ENCODE measurements around the gene GSK3A. TPM values are rescaled to one million over a fixed set of nuclear protein-coding genes. Genes with fewer than 3 reads are reported as not detected.

Gene GSK3A
- total and polyA plus RNA-seq, 2 of the 4 experiments (the other 2 are of a cell fraction), result 8.1 to 43.3 TPM

DNA sequence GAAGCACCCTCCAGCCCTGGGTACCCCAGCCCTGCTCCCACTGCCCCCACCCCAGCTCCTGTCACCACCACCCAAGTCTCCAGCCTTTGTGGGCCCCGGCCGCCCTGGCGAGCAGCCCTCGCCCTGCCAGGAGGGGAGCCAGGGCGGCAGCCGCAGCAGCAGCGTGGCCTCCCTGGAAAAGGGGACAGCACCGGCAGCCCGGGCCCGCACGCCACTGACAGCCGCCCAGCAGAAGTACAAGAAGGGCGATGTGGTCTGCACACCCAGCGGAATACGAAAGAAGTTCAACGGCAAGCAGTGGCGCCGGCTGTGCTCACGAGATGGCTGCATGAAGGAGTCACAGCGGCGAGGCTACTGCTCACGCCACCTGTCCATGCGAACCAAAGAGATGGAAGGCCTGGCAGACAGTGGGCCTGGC lies 30.6 kb upstream of the GSK3A start:
- Histone ChIP-seq H4K5ac (ENCODE audit: low read depth, low read length) (no peak overlapping the region), H2AK5ac (ENCODE audit: low read depth, low read length) (no peak overlapping the region), H3K23ac (ENCODE audit: low read depth, low read length) (no peak overlapping the region), H3K4me1 (ENCODE audit: control insufficient read depth, insufficient read depth, low read length) (peaks cover 15% of the 10 kb centered on the region), H3K27ac (ENCODE audit: insufficient read depth, low read length) (no peak overlapping the region), H4K20me1 (ENCODE audit: insufficient read depth, low read length) (peaks cover 22% of the 10 kb centered on the region; the same call in 1 of the 2 replicates), H4K8ac (ENCODE audit: low read depth in 2 of 2, low read length in 2 of 2) (no peak overlapping the region), H3K9ac (ENCODE audit: low read depth, low read length) (no peak overlapping the region), H3K4ac (ENCODE audit: low read depth, low read length) (no peak overlapping the region), H3K36me3 (ENCODE audit: control insufficient read depth, insufficient read depth, low read length) (peaks cover 29% of the 10 kb centered on the region), H3K18ac (ENCODE audit: low read depth, low read length) (no peak overlapping the region), H2AK9ac (replicated peaks; ENCODE audit: low read depth, low read length, poor library complexity) (no peak overlapping the region), H2BK120ac (ENCODE audit: low read depth, low read length) (no peak overlapping the region), H3K56ac (ENCODE audit: extremely low read depth, insufficient read depth, low read length) (no peak overlapping the region), H2BK15ac (ENCODE audit: low read depth, low read length) (no peak overlapping the region), H2BK20ac (ENCODE audit: low read depth, low read length) (no peak overlapping the region), H3K4me3 (ENCODE audit: insufficient read depth, low read depth, low read length) (no peak overlapping the region), H2AFZ (replicated peaks; ENCODE audit: low read length, poor library complexity) (no peak overlapping the region), H3K27me3 (ENCODE audit: control insufficient read depth, insufficient read depth, low read length) (no peaks in the 10 kb centered on the region), H3K9me1 (ENCODE audit: insufficient read depth, low read length) (peaks cover 8% of the 10 kb centered on the region; the same call in 1 of the 2 replicates), H4K91ac (ENCODE audit: insufficient read depth, low read depth, low read length) (no peak overlapping the region), H2BK5ac (ENCODE audit: low read depth, low read length, poor library complexity, severe bottlenecking) (no peak overlapping the region), H3K4me2 (ENCODE audit: low read depth, low read length) (no peak overlapping the region), H3K14ac (replicated peaks; ENCODE audit: low read depth, low read length) (no peak overlapping the region), H3K79me1 (ENCODE audit: low read depth in 1 of 2, low read length in 2 of 2) (peaks cover 37 to 71% of the 10 kb centered on the region in 2 experiments), H3K9me3 (ENCODE audit: control insufficient read depth, insufficient read depth, low read length) (no peaks in the 10 kb centered on the region)
- in situ Hi-C loops (cut with MboI; ENCODE audit: low sequenced_read_pairs) (no loop called here), dilution Hi-C loops (cut with HindIII; ENCODE audit: low sequenced_read_pairs, unreplicated experiment) (no loop called here), intact Hi-C loops (cut with micrococcal nuclease) (no loop called here)
- WGBS, 2 experiments (ENCODE audit: extremely low coverage in 2 of 2, insufficient read length in 1 of 2), result 98% methylated on average over 18 of the region's 23 CpGs; no CpG with 5 or more reads in 1 of the 2 experiments
- no peak for TF ChIP-seq MAZ (IDR thresholded peaks at IDR 0.05; ENCODE audit: borderline replicate concordance, low read depth, low read length)
- TF ChIP-seq CTCF (conservative IDR thresholded peaks at IDR 0.05; ENCODE audit: low read depth, low read length), result no peak
- TF ChIP-seq, protein P1, sequence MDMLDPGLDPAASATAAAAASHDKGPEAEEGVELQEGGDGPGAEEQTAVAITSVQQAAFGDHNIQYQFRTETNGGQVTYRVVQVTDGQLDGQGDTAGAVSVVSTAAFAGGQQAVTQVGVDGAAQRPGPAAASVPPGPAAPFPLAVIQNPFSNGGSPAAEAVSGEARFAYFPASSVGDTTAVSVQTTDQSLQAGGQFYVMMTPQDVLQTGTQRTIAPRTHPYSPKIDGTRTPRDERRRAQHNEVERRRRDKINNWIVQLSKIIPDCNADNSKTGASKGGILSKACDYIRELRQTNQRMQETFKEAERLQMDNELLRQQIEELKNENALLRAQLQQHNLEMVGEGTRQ (IDR thresholded peaks at IDR 0.05; ENCODE audit: low read depth, low read length), result no peak
- no peak for TF ChIP-seq BHLHE40 (IDR thresholded peaks at IDR 0.05; ENCODE audit: low read depth, low read length)
- no peak for TF ChIP-seq MXI1 (IDR thresholded peaks at IDR 0.05; ENCODE audit: borderline replicate concordance, low read depth, low read length)
- no peak for TF ChIP-seq CEBPB (IDR thresholded peaks at IDR 0.05; ENCODE audit: low read depth, low read length)
- TF ChIP-seq RFX5 (IDR thresholded peaks at IDR 0.05; ENCODE audit: low read depth, low read length), result no peak
- ChIA-PET CTCF (no interaction called here), POLR2A (ENCODE audit: unreplicated experiment) (no interaction called here)
- DNase-seq (no peak), ATAC-seq (ENCODE audit: low read depth) (no peak)
- BruUV-seq (replicated peaks), result no TSS peak

Data from IMR-90 (cell line).